Islet of Langerhans (tissue), 1 donor: ENCODE results near the gene CFAP61.
"Not testable (repeated sequence)": the region's sequence is repeated elsewhere in the genome, so short reads cannot be mapped to it uniquely, and the experiment has no call there.

ENCODE experiments used
- FAIRE-seq: peaks from one replicate; lab custom pipeline; 2011; peaks lifted over from hg19 to GRCh38; lab: Jason Lieb, UNC

Gene CFAP61

DNA sequence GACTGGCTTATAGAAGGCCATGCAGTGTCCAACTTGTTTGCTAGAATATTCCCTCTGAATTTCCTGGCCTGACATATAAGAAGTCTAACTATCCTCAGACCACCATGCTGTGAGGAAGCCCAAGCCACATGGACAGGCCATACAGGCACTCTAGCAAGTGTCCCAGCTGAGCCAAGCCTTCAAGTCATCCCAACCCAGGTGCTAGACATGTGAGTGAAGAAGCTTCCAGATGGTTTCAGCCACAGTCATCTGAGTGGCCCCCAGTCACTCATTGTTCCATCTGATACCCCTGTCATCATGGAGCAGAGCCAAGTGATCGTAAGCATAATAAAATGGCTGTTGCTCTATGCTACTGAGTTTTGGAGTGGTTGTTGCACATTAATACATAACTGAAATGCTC, 269.6 kb downstream of the CFAP61 start:
- FAIRE-seq: no peak

DNA sequence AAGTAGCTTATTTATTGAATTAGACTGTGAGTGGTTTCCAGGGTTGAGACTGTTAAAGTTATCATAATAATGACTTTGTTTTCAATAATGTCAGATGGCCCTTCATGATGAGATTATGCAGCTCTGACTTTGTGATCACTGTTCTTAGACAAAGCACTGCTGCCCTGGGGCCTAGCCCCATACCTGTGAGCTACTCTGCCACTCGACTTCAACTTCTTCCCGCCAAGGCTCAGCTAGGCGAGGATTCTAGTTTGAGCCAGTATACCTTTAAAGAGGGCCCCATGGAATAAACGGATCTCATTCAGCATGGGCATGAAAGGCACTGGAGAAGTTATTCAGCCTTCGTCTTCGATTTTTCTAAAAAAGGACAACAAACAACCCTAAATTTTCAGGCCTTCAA, 270.6 kb downstream of the CFAP61 start:
- no peak for FAIRE-seq

- no peak for FAIRE-seq
These were observed 275.4 kb downstream of the CFAP61 start for GRCh38 chr20:20327746-20328145.

DNA sequence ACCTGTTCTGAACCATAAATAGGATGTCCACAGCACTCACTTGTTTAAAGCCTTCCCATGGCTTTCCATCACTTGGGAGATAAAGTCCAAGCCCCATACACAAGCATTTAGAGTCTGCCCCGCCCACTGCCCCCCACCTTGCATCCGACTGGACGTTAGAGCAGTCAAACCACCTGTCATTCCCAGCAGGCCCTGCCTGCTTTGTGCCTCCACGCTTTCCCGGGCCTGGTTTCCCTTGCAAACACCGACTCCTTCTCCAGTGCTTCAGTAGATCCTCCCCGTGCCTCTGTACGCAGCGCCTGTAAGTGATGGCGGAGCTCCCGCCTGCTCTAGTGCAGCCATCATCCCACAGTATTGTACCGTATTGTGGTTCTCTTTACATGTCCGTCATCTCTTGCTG, 277.2 kb downstream of the CFAP61 start:
- FAIRE-seq: no peak

GRCh38 chr20:20331156-20331555, 278.8 kb downstream of the CFAP61 start:
- no peak for FAIRE-seq

GRCh38 chr20:20331817-20332216, 279.5 kb downstream of the CFAP61 start:
- no peak for FAIRE-seq

DNA sequence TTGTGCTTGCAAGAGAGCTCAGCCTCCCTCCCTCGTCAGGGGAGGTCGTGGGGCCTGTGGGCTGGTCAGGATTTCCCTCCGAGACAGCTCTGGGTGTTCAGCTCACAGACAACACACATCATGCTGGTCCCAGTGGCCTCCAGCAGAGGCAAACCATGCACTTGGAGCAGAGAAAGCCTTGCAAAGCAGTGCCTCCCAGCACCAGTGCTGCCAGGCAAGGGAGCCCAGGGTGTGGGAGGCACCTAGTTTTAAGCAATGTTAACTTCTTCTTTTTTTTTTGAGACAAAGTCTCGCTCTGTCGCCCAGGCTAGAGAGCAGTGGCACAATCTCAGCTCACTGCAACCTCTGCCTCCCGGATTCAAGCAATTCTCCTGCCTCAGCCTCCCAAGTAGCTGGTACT, 281.5 kb downstream of the CFAP61 start:
- FAIRE-seq: no peak

DNA sequence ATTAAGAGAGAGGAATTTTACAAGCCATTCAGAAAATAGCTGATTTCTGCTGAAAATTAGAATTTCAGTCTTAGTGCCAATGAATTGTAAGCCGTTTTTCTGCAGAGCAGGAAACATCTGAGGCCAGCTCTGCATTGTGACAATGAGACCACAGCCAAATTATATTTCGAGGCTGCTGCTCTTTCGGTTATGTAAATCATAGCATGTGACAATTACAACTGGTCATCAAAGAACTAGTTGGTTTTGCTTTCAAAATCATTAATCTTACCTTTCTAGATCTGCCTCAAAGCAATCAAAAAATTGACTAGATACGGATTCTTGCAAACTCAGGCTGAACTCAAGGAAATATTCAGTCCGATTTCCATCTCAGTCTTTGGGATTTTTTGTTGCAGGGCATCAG, 282.2 kb downstream of the CFAP61 start:
- FAIRE-seq: no peak

DNA sequence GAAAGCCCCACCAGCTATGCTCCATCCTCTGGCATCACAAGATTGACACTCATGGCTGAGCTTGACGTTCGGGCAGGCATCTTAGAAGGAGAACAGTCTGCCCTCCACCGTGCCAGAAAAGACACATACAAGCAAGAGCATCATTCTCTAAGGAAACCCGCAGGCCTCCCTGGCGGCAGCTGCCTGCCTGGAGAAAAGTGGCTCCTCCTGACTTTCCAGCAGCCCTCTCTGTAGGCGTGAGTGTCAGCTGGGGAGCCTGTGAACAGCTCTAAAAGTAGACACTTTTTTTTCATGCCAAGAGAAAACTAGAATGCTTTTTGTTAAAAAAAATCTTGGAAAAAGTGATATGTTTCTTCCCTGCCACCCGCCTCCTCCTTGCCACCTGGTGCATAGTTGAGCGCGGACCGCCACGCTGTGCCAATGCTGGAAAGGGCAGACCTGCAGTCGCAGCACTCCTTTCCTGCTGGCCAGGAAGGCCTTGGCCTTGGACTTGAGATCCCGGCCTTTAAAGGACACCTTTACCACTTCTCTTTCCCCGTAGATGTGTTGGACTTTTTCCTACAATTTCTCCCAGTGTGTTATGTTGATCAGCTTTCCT, 285.9 kb downstream of the CFAP61 start:
- FAIRE-seq: no peak

DNA sequence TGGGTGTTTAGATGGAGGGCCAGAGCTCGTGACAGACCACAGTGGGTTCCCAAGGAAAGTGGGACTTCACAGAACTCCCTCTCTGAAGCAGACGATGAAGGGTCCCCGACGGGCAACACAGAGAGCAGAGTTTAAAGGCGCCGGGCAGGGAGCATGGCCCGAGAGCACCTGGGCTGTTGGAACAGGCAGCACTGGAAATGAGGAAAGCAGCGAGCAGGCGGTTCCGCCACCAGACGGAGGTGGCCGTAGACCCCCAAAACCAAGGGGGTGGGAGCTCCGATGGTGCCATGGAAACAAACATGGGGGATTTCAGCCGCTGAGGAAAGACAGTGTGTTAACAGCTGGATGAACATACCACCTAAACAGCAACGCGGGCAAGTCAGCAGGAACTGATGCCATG, 288.1 kb downstream of the CFAP61 start:
- FAIRE-seq: no peak

- no peak for FAIRE-seq
These were observed 289.0 kb downstream of the CFAP61 start for GRCh38 chr20:20341371-20341770.

DNA sequence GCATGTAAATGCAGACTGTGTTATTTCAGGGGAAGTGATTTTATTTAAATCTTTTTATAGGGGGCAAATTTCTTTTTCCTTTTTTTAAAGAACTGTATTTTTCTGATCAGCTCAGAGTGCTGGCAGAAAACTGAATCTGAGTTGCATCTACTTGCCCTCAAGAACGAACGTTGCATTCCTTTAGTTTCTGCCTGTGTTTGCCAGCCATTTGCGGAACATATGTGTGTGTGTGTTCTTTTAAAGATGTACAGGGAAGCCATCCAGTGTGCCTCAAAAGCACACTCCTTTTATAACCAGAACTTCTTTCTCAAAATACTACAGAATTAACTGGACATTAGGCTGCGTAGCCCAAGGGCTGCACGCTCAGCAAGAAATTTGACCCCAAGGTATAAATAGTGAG, 289.7 kb downstream of the CFAP61 start:
- FAIRE-seq: no peak

DNA sequence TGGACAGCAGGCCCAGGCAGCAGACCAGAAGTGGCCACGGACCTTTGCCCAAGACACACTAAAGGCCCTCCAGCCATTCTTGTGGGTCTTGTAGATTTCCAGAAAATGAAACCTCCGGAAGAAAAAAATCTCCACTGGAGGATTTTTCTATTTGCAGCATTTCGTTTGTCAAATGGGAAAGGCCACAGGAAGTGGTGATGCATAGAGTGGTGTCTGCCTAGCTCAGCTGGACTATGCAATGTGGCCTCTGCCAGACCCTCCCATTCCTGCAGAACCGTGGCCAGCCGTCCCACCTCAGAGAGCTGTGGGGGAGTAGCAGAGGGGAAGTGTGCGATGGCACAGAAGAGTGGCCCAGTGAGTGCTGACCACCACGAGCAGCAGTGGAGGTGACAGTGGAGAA, 291.6 kb downstream of the CFAP61 start:
- no peak for FAIRE-seq

- FAIRE-seq: no peak
These were observed 292.1 kb downstream of the CFAP61 start for GRCh38 chr20:20344476-20344875.

GRCh38 chr20:20353576-20353975, 301.2 kb downstream of the CFAP61 start:
- no peak for FAIRE-seq

DNA sequence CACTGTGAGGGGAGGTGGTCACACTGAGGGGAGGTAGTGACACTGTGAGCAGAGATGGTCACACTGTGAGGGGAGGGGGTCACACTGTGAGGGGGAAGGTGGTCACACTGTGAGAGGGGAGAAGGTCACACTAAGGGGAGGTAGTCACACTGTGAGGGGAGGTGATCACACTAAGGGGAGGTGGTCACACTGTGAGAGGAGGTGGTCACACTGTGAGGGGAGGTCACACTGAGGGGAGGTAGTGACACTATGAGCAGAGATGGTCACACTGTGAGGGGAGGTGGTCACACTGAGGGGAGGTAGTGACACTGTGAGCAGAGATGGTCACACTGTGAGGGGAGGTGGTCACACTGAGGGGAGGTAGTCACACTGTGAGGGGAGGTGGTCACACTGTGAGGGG, 303.2 kb downstream of the CFAP61 start:
- not testable (repeated sequence) for FAIRE-seq

GRCh38 chr20:20358801-20359200, 306.5 kb downstream of the CFAP61 start:
- no peak for FAIRE-seq

- peak; percentile 5 for FAIRE-seq
These were observed 307.3 kb downstream of the CFAP61 start for GRCh38 chr20:20359628-20360027.

GRCh38 chr20:20360464-20360863, 308.1 kb downstream of the CFAP61 start:
- FAIRE-seq: peak; percentile 84

DNA sequence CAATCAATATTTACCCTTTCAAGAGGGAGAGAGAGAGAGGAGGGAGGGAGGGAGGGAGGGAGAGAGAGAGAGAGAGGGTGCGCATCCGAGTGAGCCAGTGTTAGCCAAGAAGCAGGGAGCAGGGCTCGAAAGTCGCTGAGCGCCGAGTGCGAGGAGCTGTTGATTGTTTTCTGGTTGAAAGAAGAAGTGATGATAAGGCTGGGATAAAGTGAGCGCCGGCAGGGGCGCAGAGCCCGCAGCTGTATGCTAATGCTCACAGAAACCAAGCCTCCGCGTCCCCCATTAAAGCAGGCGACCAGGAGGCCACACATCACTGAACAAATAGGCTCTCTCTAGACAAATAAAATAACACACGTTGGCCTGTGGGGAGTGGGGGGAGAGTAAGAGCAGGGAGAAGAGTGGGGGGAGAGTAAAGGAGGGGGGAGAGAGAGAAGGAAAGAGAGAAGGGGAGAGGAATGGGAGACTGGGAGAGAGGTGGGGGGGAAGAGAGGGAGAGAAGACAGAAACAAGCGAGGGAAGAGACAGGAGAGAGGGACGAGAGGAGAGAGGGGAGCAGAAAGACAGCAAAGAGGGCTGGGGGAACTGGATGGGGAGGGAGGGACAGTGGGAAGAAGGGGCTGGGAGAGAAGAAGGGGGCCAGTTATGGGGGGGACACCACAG, 310.6 kb downstream of the CFAP61 start:
- FAIRE-seq: no peak

- no peak for FAIRE-seq
These were observed 311.1 kb downstream of the CFAP61 start for GRCh38 chr20:20363434-20363798.

DNA sequence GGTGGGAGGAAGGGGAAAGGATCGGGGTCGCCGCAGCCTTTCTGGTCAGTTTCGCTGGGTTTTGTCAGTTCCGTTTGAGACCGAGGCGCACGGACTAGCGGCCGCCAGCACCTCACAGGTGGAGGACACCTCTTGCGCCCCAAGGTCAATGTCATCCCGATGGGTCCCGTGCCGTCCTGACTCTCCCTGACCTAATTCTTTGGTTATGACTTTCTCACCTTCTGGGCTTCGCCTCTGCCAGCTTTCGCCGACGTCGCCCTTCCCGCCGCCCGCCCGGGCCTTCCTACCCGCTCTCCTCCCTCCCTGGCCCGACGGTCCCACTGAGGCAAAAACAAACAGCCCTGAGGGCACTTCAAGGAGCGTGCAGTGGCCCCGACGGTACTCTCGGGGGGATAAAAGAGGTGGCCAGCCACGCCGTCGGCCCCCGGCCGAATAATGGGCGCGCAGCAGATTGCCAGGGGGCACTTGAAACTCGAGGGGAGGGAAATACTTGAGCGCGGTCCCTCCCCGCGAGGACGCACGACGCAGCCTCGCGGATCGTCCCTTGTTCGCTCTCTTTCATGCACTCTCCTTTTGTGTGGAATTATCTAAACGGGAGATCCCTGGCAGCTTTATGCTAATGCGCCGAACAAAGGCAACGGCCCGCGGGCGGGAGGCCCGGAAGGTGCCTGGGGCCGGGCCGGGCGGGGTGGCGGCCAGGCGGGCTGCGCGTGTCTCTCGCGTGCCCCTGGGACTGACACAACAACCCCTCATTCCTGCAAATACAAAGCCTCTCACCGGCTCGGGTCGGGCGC, 311.7 kb downstream of the CFAP61 start:
- FAIRE-seq: no peak

- no peak for FAIRE-seq
These were observed 312.5 kb downstream of the CFAP61 start for GRCh38 chr20:20364593-20365479.
